Measurements from ENCODE around the gene FBL.

Gene FBL

DNA sequence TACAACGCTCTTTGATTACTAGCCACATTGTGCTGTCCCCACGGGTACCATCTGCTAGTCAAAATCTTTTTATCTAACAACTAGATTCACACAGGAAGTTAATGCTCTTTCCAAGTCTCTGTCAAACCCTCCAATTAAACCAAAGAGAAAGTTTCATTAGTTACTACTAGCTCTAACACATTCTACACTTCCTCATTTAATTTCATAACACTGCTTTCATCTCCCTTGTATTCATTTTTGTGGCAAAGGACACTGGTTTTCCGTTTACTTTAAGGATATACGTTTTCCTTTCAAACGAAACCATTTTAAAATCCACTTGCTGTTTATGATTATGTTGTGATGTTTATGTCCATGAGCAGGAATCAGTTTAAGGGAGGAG lies 17.5 kb downstream of the FBL start:
- no peaks in the 10 kb centered on the region for H3K27me3 ChIP-seq (ENCODE audit: control insufficient read depth in 1 of 2, insufficient read depth in 2 of 2, low read length in 2 of 2)
- peaks cover 23% of the 10 kb centered on the region for H3K4me1 ChIP-seq (ENCODE audit: insufficient read depth, low read length)
- no peak overlapping the region for H3K9ac ChIP-seq (ENCODE audit: low read length)
- H3K9me3 ChIP-seq (ENCODE audit: low read length) = no peaks in the 10 kb centered on the region
- H3K4me3 ChIP-seq (ENCODE audit: low read depth in 1 of 2, low read length in 2 of 2) = no peak overlapping the region
- H3K27ac ChIP-seq (ENCODE audit: low read depth, low read length) = no peak overlapping the region
- peaks cover 53% of the 10 kb centered on the region for H3K36me3 ChIP-seq (ENCODE audit: insufficient read depth, low read length)

DNA sequence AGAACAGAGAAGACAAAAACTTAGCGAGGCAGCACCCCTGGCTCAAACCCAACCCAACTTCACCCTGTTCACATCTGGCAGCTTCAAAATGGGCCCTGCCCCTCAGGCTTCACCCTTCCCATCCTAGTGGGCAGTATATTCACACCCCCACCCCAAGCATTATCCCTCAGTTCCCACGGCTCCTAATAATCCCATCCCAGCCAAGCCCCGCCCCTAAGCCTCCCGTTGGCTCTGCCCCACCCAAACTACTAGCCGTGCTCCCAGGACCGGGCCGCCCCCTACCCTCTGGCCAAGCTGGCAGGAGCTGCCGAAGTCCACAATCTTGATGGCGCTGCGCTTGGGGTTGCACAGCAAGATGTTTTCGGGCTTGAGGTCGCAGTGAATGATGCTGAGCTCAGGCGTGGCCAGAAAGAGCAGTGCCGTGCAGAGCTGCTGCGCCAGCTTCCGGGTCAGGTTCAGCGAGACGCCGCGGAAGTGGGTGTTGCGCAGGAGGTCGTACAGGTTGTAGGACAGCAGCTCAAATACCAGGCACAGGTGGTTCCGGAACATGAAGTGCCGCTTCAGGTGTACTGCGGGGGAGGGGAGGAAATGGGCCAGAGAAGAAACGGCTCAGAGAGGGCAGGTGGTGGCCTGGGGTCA lies 18.0 kb downstream of the FBL start:
- Histone ChIP-seq H3K27ac (ENCODE audit: low read depth, low read length) (no peak overlapping the region), H3K36me3 (ENCODE audit: insufficient read depth, low read length) (peaks cover 53% of the 10 kb centered on the region), H3K4me3 (ENCODE audit: low read depth in 1 of 2, low read length in 2 of 2) (no peak overlapping the region), H3K27me3 (ENCODE audit: control insufficient read depth in 1 of 2, insufficient read depth in 2 of 2, low read length in 2 of 2) (no peaks in the 10 kb centered on the region), H3K9me3 (ENCODE audit: low read length) (no peaks in the 10 kb centered on the region), H3K4me1 (ENCODE audit: insufficient read depth, low read length) (peaks cover 28% of the 10 kb centered on the region), H3K9ac (ENCODE audit: low read length) (no peak overlapping the region)

DNA sequence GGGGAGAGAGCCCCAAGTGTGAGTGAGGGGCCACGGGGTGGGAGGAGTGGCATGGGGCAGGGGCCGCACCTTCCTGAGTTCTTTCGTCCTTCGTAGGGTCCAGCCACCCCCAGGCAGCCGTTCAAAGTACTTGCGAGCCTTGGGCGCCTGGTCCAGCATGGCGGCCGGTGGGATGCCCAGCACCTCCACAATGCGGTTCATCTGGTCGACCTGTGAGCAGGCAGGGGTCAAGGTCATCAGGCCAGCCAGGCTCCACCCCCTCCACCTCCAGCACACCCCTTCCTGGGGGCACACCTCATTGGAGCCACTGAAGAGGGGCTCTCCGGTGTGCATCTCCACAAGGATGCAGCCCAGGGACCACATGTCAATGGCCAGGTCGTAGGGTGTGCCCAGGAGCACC lies 19.0 kb downstream of the FBL start:
- Histone ChIP-seq H3K4me3 (ENCODE audit: low read depth in 1 of 2, low read length in 2 of 2) (no peak overlapping the region), H3K27ac (ENCODE audit: low read depth, low read length) (no peak overlapping the region), H3K4me1 (ENCODE audit: insufficient read depth, low read length) (peaks cover 21% of the 10 kb centered on the region), H3K36me3 (ENCODE audit: insufficient read depth, low read length) (peaks cover 53% of the 10 kb centered on the region), H3K9ac (ENCODE audit: low read length) (no peak overlapping the region), H3K9me3 (ENCODE audit: low read length) (no peaks in the 10 kb centered on the region), H3K27me3 (ENCODE audit: control insufficient read depth in 1 of 2, insufficient read depth in 2 of 2, low read length in 2 of 2) (no peaks in the 10 kb centered on the region)

DNA sequence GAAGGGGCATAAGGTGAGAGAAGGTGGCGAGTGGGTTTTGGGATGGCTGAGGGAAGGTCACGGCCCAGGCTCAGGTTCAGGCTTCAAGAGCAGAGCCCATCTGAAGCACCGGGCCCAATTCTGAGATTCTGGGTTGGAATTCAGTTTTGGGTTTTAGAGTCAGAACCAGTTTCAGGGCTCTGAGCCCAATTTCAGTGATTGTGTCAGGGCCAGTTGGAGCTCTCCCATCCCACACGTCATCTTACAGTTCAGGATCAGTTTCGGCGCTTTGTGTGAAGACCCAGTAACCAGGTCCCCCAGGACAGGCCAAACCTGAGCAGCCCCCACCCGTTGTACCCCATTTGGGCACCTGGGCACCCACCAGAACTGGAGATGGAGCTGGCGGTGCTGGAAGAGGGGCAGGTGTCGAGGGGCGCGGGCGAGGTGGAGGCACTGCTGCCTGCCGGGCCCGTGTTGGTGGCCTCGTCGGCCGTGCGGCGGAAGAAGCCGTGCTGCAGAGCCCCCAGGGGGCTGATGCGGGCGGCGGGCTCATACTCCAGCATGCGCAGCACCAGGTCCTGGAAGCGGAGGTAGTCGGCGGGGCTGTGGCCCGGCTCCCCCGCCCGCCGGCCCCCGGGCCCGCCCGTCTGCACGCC lies 19.8 kb downstream of the FBL start:
- H3K27ac ChIP-seq (ENCODE audit: low read depth, low read length) = no peak overlapping the region
- H3K9me3 ChIP-seq (ENCODE audit: low read length) = no peaks in the 10 kb centered on the region
- peaks cover 52% of the 10 kb centered on the region for H3K36me3 ChIP-seq (ENCODE audit: insufficient read depth, low read length)
- H3K4me3 ChIP-seq (ENCODE audit: low read depth in 1 of 2, low read length in 2 of 2) = no peak overlapping the region
- H3K4me1 ChIP-seq (ENCODE audit: insufficient read depth, low read length) = peaks cover 17% of the 10 kb centered on the region
- no peak overlapping the region for H3K9ac ChIP-seq (ENCODE audit: low read length)
- H3K27me3 ChIP-seq (ENCODE audit: control insufficient read depth in 1 of 2, insufficient read depth in 2 of 2, low read length in 2 of 2) = no peaks in the 10 kb centered on the region

DNA sequence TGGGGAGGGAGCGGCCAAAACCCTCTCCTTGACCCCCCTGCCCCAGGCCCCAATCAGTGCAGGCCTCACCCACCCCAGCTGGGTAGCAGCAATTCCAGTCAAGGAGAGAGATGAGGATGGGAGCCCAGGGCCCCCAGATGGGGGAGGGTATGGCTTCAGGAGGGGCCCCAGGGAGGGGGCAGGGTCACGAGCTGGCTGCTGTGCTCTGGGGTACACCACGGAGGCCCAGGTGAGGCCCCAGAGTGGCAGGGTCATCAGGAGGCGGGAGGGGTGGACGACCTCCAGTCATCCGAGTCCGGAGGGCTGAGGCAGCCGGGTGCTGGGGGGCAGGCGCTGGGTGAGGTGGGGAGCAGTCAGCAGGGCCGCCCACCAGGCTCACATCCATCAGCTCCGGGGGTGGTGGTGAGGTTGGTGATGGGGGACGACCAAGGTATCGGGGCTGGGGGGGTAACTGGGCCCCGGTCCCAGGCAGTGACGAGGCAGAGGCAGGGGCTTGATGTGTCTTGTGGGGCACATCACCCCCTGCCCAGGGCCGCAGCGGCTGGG lies 20.6 kb downstream of the FBL start:
- no peaks in the 10 kb centered on the region for H3K27me3 ChIP-seq (ENCODE audit: control insufficient read depth in 1 of 2, insufficient read depth in 2 of 2, low read length in 2 of 2)
- H3K27ac ChIP-seq (ENCODE audit: low read depth, low read length) = no peak overlapping the region
- peaks cover 43% of the 10 kb centered on the region for H3K36me3 ChIP-seq (ENCODE audit: insufficient read depth, low read length)

DNA sequence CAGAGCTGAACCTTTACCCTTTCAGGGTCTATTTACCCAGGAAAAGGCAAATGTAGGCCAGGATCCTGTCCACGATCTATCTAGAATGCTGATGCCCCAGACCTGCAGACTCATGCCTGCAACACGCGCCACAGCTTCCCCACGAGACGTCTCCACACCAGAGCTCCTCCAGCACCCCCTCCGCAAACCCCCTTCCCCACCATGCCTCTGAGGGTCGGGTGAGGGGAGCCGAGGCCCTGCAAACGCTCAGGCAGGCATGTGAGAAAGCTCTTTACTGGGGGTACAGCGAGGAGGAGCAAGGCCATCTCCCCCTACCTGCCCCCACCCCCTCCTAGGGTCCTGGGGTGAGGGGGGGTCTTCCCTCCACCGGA lies 21.1 kb downstream of the FBL start:
- H3K27me3 ChIP-seq (ENCODE audit: control insufficient read depth in 1 of 2, insufficient read depth in 2 of 2, low read length in 2 of 2) = no peaks in the 10 kb centered on the region
- H3K4me3 ChIP-seq (ENCODE audit: low read depth in 1 of 2, low read length in 2 of 2) = no peak overlapping the region
- H3K27ac ChIP-seq (ENCODE audit: low read depth, low read length) = no peak overlapping the region
- H3K9ac ChIP-seq (ENCODE audit: low read length) = no peak overlapping the region
- peaks cover 17% of the 10 kb centered on the region for H3K4me1 ChIP-seq (ENCODE audit: insufficient read depth, low read length)
- no peaks in the 10 kb centered on the region for H3K9me3 ChIP-seq (ENCODE audit: low read length)
- H3K36me3 ChIP-seq (ENCODE audit: insufficient read depth, low read length) = peaks cover 38% of the 10 kb centered on the region

More for the DNA sequence above, 20.6 kb downstream of the FBL start:
- peaks cover 17% of the 10 kb centered on the region for H3K4me1 ChIP-seq (ENCODE audit: insufficient read depth, low read length)
- no peaks in the 10 kb centered on the region for H3K9me3 ChIP-seq (ENCODE audit: low read length)
- H3K4me3 ChIP-seq (ENCODE audit: low read depth in 1 of 2, low read length in 2 of 2) = no peak overlapping the region
- H3K9ac ChIP-seq (ENCODE audit: low read length) = no peak overlapping the region

DNA sequence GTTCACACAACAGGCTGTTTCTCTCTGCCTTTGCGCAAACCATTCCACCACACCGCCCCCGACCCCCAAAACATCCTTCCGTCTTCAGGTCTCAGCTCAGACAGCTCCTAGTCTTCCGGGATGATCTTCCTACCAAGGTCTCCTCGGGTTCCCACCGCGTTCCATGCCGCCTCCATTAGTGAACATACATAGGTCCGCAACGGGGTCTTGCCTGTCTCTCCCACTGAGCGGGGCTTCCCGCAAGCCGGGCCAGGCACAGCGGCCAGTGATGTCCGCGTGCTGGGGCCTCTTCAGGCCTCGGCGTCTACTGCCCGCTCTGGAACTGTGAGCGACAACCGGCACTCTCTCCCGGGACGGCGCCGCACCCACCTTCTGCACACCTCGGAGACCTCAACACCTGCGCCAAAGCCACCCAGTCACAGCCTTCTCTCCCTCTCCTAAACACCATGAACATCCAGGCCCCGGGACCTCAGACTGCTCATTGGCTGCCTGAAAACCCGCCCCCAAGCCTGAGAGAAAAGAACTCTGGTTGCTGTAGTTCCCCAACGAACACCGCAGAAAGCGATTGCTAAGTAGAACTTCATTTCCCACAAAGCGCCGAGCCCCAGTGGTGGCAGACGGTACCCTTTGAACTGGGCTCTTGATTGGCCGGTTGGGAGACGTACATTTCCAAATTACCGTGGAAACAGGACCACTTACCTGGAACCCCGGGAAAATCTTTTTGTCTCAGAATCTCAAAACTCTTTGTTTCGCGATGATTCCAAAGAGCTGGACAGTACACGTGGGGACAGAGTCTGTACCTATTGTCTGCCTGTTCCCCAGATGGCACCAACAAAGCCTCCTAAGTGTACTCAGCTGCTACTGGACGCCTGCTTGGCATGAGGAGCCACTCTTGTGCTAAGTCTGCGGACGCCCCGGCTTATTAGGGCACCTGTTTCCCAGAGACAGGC lies 21.8 kb downstream of the FBL start:
- H3K27ac ChIP-seq (ENCODE audit: low read depth, low read length) = peak overlapping the region; percentile 40
- H3K36me3 ChIP-seq (ENCODE audit: insufficient read depth, low read length) = peaks cover 31% of the 10 kb centered on the region
- H3K4me1 ChIP-seq (ENCODE audit: insufficient read depth, low read length) = peaks cover 17% of the 10 kb centered on the region
- H3K4me3 ChIP-seq (ENCODE audit: low read depth in 1 of 2, low read length in 2 of 2) = peak overlapping the region; percentile 43 to 82
- H3K27me3 ChIP-seq (ENCODE audit: control insufficient read depth in 1 of 2, insufficient read depth in 2 of 2, low read length in 2 of 2) = no peaks in the 10 kb centered on the region
- no peaks in the 10 kb centered on the region for H3K9me3 ChIP-seq (ENCODE audit: low read length)
- peak overlapping the region; percentile 62 for H3K9ac ChIP-seq (ENCODE audit: low read length)

DNA sequence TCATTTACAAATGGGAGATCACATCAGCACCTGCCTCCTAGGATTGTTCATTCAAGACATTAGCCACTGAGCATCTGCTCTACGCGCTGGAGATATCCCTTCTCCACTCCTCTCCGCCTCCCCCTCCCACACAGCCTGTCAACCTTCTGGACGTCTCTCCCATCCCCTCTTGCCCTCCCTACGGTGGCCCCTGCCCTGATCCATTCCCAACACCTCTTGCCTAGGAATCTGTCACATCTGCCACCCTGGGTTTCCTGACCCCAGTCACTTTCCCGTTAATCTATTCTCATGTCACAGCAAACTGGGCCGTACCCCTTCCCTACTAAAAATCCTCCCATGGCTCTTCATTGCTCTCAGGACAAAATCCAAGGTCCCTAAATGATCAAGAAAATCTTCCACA lies 22.5 kb downstream of the FBL start:
- Histone ChIP-seq H3K4me3 (ENCODE audit: low read depth in 1 of 2, low read length in 2 of 2) (peak overlapping the region; percentile 43 to 82), H3K27ac (ENCODE audit: low read depth, low read length) (peak overlapping the region; percentile 40), H3K4me1 (ENCODE audit: insufficient read depth, low read length) (peaks cover 17% of the 10 kb centered on the region), H3K9ac (ENCODE audit: low read length) (peak overlapping the region; percentile 62), H3K36me3 (ENCODE audit: insufficient read depth, low read length) (peaks cover 24% of the 10 kb centered on the region), H3K27me3 (ENCODE audit: control insufficient read depth in 1 of 2, insufficient read depth in 2 of 2, low read length in 2 of 2) (no peaks in the 10 kb centered on the region), H3K9me3 (ENCODE audit: low read length) (no peaks in the 10 kb centered on the region)

DNA sequence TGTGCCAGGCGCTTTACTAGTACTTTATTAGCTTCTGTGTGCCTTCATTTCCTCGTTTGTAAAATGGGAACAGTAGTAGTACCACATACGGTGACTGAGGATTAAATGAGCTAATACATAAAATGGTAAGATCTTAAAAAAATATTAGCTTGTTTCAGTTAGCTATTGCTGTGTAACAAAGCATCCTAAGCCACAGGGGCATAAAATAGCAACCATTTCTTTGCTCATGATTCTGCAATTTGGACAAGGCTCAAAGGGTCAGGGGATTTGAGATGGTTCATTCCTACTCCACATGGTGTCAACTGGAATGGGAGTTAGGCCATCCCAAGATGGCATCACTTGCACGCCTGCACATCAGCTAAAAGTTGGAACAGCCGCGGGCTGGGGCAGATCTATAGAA lies 25.5 kb downstream of the FBL start:
- no peaks in the 10 kb centered on the region for H3K9me3 ChIP-seq (ENCODE audit: low read length)
- no peak overlapping the region for H3K4me3 ChIP-seq (ENCODE audit: low read depth in 1 of 2, low read length in 2 of 2)
- H3K27ac ChIP-seq (ENCODE audit: low read depth, low read length) = no peak overlapping the region
- no peaks in the 10 kb centered on the region for H3K27me3 ChIP-seq (ENCODE audit: control insufficient read depth in 1 of 2, insufficient read depth in 2 of 2, low read length in 2 of 2)
- no peaks in the 10 kb centered on the region for H3K36me3 ChIP-seq (ENCODE audit: insufficient read depth, low read length)
- no peak overlapping the region for H3K9ac ChIP-seq (ENCODE audit: low read length)
- H3K4me1 ChIP-seq (ENCODE audit: insufficient read depth, low read length) = peaks cover 17% of the 10 kb centered on the region

DNA sequence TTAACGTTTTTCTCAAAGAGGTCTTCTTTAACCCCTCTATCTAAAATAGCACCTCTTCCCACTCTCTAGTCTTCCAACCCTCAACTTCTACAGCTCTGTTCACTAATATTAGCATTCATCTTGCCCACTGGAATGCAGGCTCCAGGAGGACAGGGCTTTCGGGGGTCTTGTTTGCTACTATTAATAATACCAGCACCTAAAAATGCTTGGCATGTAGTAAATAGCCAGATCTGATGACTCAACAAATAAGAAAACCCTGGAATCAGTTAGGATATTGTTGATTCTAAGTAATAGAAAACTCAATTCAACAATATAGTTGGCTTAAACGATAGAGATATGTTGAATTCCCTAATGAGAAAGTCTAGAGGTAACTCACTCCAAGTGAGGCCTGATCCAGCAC lies 26.4 kb downstream of the FBL start:
- H3K36me3 ChIP-seq (ENCODE audit: insufficient read depth, low read length) = no peaks in the 10 kb centered on the region
- H3K4me1 ChIP-seq (ENCODE audit: insufficient read depth, low read length) = peaks cover 11% of the 10 kb centered on the region
- H3K27me3 ChIP-seq (ENCODE audit: control insufficient read depth in 1 of 2, insufficient read depth in 2 of 2, low read length in 2 of 2) = no peaks in the 10 kb centered on the region
- H3K9ac ChIP-seq (ENCODE audit: low read length) = no peak overlapping the region
- H3K27ac ChIP-seq (ENCODE audit: low read depth, low read length) = no peak overlapping the region
- no peaks in the 10 kb centered on the region for H3K9me3 ChIP-seq (ENCODE audit: low read length)
- H3K4me3 ChIP-seq (ENCODE audit: low read depth in 1 of 2, low read length in 2 of 2) = no peak overlapping the region

DNA sequence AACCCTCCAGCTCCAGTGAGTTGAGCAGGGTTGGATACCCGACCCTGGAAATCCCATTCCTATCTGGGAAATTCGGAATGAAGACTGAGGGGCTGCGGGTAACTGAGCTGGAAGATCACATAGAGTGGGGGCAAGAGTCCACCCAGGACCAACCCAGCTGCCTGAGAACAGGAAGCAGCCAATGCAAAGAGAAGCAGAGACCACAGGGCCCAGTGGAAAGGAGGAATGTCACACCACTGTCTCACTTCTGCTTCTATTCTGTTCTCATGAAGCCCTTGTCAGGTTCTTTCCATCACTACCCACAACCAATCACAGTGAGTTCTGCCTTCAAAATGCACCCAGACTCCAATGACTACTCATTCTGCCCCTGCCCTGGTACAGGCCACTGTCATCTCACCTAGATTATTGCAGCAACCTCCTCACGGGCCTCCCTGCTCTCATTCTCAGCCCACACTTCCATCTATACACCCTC lies 27.5 kb downstream of the FBL start:
- H3K27ac ChIP-seq (ENCODE audit: low read depth, low read length) = no peak overlapping the region
- H3K4me1 ChIP-seq (ENCODE audit: insufficient read depth, low read length) = peaks cover 7% of the 10 kb centered on the region
- H3K9me3 ChIP-seq (ENCODE audit: low read length) = no peaks in the 10 kb centered on the region
- no peak overlapping the region for H3K9ac ChIP-seq (ENCODE audit: low read length)
- H3K27me3 ChIP-seq (ENCODE audit: control insufficient read depth in 1 of 2, insufficient read depth in 2 of 2, low read length in 2 of 2) = no peaks in the 10 kb centered on the region
- no peak overlapping the region for H3K4me3 ChIP-seq (ENCODE audit: low read depth in 1 of 2, low read length in 2 of 2)
- H3K36me3 ChIP-seq (ENCODE audit: insufficient read depth, low read length) = no peaks in the 10 kb centered on the region
